Testis (tissue), 3 donors: ENCODE results near the gene RAB7A. TPM values are rescaled to one million over a fixed set of nuclear protein-coding genes. Genes with fewer than 3 reads are reported as not detected.

Experiments
- polyA plus RNA-seq: library from polyadenylated mRNA; stranded (reverse); fragments of 350-450 nt; fragmentation: Illumina TruSeq; extraction: RNeasy Lipid Tissue Mini Kit (QIAGEN cat#74804); gene quantifications from one replicate; pipeline ENCODE4 v1.2.3, GENCODE V29; 2014; ENCODE audit warnings: low read depth, low replicate concordance; ENCODE audit not compliant: insufficient read depth
- small RNA-seq, 2 donors: library from RNA; depleted of rRNA; stranded (forward); fragments of <200 nt; gene quantifications; one replicate each; pipeline ENCODE3, GENCODE V24; 2016
- total RNA-seq, 2 donors: library from RNA; depleted of rRNA; stranded (reverse); fragments of >200 nt; gene quantifications; one replicate each; pipeline ENCODE4 v1.2.3, GENCODE V29; 2016

Gene RAB7A
- total and polyA plus RNA-seq, 3 donors from 2014 or later = 148 to 152 (median 150) TPM

Small RNA genes lying within 50 kb of the gene (small RNA-seq; reads per million reads assigned to genes)
- 0 reads per million in 2 donors for gene RF00399

Other genes starting within 250 kb of the RAB7A start
- 10 to 100 TPM; 11.9 to 13.5 TPM for gene GATA2, start 233.0 kb upstream of the RAB7A start, total RNA-seq
- gene GATA2, start 233.0 kb upstream of the RAB7A start, polyA plus RNA-seq = 6.6 TPM
- 100 to 1,000 TPM; 200 to 259 TPM for gene RPN1, start 75.4 kb upstream of the RAB7A start, total RNA-seq
- gene RPN1, start 75.4 kb upstream of the RAB7A start, polyA plus RNA-seq = 266 TPM
- gene ACAD9, start 153.4 kb downstream of the RAB7A start, total RNA-seq = 10 to 100 TPM; 80.4 to 80.6 TPM
- 49.5 TPM for gene ACAD9, start 153.4 kb downstream of the RAB7A start, polyA plus RNA-seq